ENCODE results near the gene TGOLN2. TPM values are rescaled to one million over a fixed set of nuclear protein-coding genes. Genes with fewer than 3 reads are reported as not detected.
"Not testable (repeated sequence)": the region's sequence is repeated elsewhere in the genome, so short reads cannot be mapped to it uniquely, and the experiment has no call there.

Gene TGOLN2
- total RNA-seq, result 100 to 1,000 TPM in 1 of 2 donors, 10 to 100 TPM in 1; 92.2 to 112 TPM

DNA sequence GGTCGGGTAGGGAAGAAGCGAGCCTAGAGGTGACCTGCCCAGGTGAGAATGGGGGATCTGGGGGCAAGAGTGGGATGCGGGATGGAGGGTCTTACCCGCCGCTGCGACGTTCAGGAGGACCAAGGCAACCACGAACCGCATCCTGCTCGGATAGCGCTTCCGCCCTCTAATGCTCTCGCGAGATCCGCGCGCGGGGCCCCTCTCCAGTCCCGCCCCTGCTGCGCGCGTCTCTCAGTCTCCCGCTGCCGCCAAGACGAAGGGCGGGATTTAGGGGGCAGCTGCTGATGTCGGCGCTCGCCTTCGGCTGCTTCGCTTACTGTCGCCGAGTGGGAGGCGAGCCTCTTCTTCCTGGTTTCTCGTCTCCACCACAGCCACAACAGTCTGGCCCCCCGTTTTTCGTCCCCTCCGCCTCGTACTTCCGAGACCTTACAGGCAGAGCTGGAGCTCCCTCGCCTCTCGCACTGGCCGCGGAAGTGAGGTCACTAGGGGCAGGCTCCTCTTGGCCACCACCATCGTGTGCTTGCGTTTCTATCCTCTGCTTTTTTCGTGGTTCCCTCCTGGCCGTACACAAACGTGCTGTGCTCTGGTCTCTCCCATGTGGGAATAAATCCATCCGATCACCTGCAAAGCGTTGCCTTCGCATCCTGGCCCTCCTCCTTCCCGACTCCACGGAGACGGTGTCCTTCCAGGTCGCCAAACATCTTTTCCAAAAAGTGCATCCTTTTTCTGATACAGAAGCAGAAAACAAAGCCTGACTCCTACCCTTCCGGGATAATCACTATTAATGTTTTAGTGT is at the start of gene TGOLN2:
Gene TGOLN2, minus strand, starts transcription at position 168 of the 796 bp plus-strand sequence. Its CDS starts 27 bp downstream, at position 141.
- peak; percentile 88 to 95 for ATAC-seq
- Mint-ChIP-seq H3K27ac (peak within 1 kb of the TSS; percentile 95 to 100), H3K9me3 (no peaks in the 10 kb centered on the region), H3K36me3 (peaks cover 43 to 58% of the 10 kb centered on the region in 2 donors)
- peak; percentile 93 to 94 for DNase-seq (ENCODE audit: low spot score in 2 of 2)

DNA sequence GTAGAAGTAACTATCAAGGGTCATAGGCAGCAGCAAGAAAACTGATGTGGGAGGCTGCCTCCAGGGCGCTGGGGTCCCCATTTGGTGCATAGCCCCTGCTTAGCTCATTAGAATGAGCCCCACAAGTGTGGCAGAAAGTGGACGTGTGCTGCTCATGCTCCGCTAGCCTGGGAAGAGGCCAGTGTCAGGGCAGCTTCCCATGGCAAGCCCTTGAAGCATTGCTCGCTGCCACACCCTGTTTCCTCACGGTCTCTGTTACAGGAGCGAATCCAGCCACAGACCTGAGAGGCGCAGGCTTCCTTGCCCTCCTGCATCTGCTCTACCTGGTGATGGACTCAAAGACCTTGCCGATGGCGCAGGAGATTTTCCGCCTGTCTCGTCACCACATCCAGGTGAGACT is 49.3 kb upstream of the TGOLN2 start:
- ATAC-seq (no peak), DNase-seq (ENCODE audit: low spot score in 2 of 2) (peak in 1 of 2 donors; percentile 35)
- no peaks in the 10 kb centered on the region for H3K9me3 Mint-ChIP-seq
- H3K27ac Mint-ChIP-seq, result no peak overlapping the region
- H3K36me3 Mint-ChIP-seq, result peaks cover 36 to 48% of the 10 kb centered on the region in 2 donors

DNA sequence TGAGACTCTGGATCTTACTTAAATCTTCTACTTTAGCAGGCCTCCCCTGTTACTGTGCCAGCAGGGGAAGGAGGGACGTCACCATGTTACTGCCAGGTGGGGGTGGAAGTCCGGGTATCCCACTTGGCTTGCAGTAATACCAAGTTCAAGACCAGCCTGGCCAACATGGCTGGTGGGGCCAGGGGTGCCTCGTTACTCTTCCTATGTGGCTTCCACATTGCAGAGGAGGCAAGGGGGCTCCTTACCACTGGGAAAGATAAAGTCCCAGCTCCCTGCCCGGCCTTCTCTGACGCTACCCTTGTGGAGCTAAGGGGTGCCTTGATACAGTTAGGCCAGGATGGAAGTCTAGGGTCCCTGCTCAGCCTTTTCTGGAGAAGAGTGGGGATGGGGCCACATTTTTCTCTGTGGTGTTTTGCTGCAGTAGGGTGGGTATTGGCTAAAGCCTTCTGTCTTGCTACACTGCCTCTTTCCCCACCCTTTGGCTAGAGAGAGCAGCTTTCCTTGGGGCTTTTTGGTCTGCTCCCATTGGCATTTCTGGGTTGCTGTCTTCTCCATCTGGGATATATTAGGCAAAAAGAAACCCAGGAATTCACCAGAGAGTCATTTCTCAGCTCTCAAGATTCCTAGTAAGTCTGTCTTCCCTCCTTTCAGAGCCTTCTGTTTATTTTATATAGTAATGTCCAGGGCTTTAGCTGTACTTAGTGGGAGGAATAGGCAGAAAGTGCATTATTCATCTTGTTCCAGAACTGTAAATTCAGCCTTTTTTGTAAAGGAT is 48.7 kb upstream of the TGOLN2 start:
- Mint-ChIP-seq H3K27ac (peak overlapping the region in 1 of 2 donors; percentile 45), H3K9me3 (no peaks in the 10 kb centered on the region), H3K36me3 (peaks cover 36 to 48% of the 10 kb centered on the region in 2 donors)
- no peak for DNase-seq (ENCODE audit: low spot score in 2 of 2)
- ATAC-seq, result no peak

DNA sequence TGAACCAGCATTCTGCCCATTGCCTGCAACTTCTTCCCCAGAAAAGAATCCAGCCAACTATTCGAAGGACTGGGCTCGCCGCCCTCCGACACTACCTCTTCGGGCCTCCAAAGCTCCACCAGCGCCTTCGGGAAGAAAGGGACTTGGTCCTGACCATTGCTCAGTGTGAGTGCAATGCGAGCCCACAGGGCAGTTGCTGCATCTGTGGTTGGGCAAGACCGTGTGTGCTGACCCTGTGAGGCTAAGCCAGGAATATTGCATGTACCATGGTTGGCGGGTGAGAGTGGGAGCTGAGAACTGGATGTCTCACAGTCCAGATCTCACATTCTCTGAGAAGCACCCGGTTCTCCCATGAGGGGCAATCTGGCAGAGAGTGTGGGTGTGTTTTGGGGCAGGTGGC is 43.3 kb upstream of the TGOLN2 start:
- peak overlapping the region in 1 of 2 donors; percentile 74 for H3K27ac Mint-ChIP-seq
- DNase-seq (ENCODE audit: low spot score in 2 of 2) (peak in 1 of 2 donors; percentile 21), ATAC-seq (no peak)
- no peaks in the 10 kb centered on the region for H3K9me3 Mint-ChIP-seq
- peaks cover 5 to 12% of the 10 kb centered on the region in 2 donors for H3K36me3 Mint-ChIP-seq

DNA sequence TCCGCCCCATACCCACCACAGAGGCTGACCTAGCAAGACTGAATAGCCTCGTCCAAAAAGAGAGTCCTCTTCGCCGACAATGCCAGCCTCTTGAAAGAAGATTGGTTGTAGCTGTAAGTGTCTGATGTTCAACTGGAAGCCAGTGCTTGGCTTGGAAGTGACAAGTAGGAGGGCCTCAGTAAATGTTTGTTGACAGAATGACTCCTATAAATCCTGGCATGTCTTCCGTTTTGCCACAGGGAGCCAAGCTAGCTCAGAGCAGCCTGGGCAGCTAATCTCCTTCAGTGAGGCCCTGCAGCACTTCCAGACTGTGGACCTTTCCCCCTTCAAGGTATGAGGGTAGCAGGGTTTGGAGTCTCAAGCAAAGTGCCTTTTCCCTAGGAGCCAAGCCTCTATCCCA is 41.7 kb upstream of the TGOLN2 start:
- no peak for DNase-seq (ENCODE audit: low spot score in 2 of 2)
- no peaks in the 10 kb centered on the region for H3K9me3 Mint-ChIP-seq
- peaks cover 5 to 12% of the 10 kb centered on the region in 2 donors for H3K36me3 Mint-ChIP-seq
- ATAC-seq, result no peak
- H3K27ac Mint-ChIP-seq, result no peak overlapping the region

DNA sequence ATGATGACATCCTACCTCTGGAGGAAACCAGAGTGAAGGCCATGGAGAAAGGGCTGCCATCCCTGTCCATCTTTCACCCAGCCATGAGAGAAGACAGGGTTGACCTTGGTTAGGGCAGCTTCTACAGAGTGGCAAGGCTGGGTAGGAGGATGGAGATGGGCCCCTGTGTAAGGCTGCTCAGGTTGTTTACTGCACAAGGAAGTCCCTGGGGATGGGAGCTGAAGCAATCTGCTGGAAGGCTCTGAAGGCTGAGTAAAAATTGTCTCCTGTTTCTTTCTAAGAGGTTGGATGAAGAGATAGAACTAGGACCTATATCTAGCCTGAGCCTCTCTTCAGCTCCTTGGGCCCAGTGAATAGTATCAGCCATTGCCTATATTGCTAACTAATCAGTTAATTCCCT is 41.1 kb upstream of the TGOLN2 start:
- Mint-ChIP-seq H3K9me3 (no peaks in the 10 kb centered on the region), H3K36me3 (peaks cover 2 to 9% of the 10 kb centered on the region in 2 donors), H3K27ac (no peak overlapping the region)
- DNase-seq (ENCODE audit: low spot score in 2 of 2), result peak in 1 of 2 donors; percentile 16
- ATAC-seq, result no peak

DNA sequence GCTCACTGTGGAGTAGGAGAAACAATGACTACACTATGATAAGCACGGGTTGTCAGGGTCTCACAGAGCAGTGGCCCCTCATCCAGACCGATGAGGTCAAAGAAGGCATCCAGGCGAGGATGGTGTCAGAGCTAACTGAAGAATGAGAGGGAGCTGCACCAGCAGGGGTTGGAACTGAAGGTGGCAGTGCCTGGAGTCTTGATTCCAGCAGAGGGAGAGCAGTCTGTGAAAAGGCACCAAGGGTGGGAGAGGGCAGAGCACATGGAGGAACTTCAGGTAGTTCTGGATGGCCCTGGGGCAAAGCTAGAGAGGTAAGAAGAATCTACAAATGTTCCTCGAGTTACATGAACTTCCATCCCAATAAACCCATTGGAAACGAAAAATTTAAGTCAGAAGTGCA is 39.4 kb upstream of the TGOLN2 start:
- H3K27ac Mint-ChIP-seq, result no peak overlapping the region
- no peak for ATAC-seq
- no peak for DNase-seq (ENCODE audit: low spot score in 2 of 2)
- no peaks in the 10 kb centered on the region for H3K9me3 Mint-ChIP-seq
- peaks cover 0 to 7% of the 10 kb centered on the region in 2 donors for H3K36me3 Mint-ChIP-seq

DNA sequence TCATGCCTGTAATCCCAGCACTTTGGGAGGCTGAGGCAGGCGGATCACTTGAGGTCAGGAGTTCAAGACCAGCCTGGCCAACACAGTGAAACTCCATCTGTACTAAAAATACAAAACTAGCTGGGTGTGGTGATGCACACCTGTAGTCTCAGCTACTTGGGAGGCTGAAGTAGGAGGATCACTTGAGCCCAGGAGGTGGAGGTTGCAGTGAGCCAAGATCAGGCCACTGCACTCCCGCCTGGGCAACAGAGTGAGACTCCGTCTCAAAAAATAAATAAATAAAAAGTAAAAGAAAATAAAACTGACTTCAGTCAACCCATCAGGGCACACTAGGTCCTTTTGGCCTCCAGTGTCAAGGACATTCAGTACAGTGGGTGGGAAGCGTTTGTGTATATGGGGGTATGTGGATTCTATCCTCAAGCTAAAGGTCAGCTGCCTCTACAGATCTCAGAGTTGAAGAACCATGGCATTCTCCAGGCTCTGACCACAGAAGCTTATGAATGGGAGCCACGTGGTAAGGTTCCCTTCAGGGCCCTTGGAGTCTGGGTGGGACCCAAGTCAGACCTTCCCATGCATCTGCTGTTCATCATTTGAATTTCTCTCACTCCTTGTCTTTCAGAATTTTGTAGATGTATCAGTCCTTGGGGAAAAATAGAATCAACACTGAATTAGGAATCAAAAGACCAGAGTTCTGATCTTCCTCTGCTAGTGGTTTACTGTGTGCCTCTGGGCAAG is 35.0 kb upstream of the TGOLN2 start:
- not testable (repeated sequence) for H3K27ac Mint-ChIP-seq; DNase-seq (ENCODE audit: low spot score in 2 of 2); ATAC-seq; H3K9me3 Mint-ChIP-seq; H3K36me3 Mint-ChIP-seq

DNA sequence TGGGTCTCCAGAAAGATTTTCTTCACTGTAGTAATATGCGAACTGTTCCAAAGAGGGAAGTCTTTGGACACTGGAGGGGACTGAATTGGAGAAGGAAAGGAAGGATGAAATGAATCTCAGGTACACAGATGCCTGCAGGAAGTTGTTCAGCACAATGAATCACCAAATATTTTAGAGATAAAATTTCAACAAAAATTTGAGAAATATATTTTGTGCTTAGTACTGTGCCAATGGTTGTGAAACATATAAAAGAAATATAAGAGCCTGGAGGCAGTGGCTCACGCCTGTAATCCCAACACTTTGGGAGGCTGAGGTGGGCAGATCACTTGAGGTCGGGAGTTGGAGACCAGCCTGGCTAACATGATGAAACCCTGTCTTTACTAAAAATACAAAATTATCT is 29.9 kb upstream of the TGOLN2 start:
- DNase-seq (ENCODE audit: low spot score in 2 of 2) (no peak), ATAC-seq (no peak)
- Mint-ChIP-seq H3K9me3 (no peaks in the 10 kb centered on the region), H3K36me3 (peaks cover 18 to 19% of the 10 kb centered on the region in 2 donors), H3K27ac (no peak overlapping the region)

DNA sequence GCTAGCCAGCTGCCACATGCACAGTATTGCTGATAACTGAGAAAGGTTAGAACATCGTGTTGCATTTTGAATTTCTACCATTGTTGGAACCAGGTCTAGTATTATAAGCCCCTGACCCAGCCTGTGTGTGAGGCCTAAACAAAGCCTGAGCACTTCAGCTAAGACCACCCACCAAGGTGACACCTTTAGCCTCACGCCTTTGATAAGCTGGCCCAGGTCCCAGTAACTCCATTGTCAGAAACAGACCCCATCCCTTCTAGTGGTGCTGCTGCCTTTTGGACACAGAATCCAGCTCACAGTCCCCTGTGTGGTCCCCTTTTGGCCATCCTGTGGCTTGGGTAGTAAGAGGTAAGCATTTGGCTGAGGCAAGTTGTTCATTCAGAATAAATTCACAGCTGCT is 28.4 kb upstream of the TGOLN2 start:
- ATAC-seq (no peak), DNase-seq (ENCODE audit: low spot score in 2 of 2) (peak in 1 of 2 donors; percentile 31)
- no peaks in the 10 kb centered on the region for H3K9me3 Mint-ChIP-seq
- peaks cover 18 to 19% of the 10 kb centered on the region in 2 donors for H3K36me3 Mint-ChIP-seq
- no peak overlapping the region for H3K27ac Mint-ChIP-seq

DNA sequence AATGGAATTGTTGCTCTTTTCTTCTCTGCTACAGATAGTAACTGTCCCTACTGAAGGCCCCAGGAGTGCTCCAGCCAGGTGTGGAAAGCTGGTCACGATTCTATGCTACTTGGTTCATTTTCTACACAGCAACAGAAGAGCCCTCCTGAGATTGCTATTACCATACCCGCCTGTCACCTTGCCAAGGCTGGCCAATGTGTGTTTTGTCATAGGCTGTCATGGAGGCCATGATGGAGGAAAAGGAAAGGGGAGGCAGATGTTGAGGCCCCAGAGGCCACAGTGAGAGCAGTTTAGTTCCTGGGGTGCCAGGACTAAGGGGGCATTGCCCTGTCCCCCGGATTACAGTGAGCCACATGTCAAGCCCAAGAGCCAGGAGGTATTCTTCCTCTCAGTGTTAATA is 27.7 kb upstream of the TGOLN2 start:
- H3K9me3 Mint-ChIP-seq, result no peaks in the 10 kb centered on the region
- ATAC-seq, result no peak
- peak in 1 of 2 donors; percentile 50 for DNase-seq (ENCODE audit: low spot score in 2 of 2)
- peak overlapping the region in 1 of 2 donors; percentile 97 for H3K27ac Mint-ChIP-seq
- H3K36me3 Mint-ChIP-seq, result peaks cover 19 to 20% of the 10 kb centered on the region in 2 donors

DNA sequence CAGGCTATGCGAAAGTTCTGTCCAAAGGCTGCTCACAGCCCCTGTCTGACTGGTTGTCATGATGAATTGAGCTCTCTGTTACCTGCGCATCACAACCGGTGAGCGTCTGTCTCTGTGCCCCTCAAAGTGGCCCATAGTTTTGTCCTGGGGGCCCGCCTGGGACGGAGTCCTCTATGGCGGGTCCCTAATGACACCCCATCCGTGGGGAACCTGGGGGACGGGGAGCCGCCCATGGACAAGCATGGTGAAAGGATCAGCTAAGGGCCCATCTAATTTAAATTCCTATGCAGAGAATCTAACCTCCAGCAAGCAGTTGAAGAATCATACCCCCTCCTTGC is 27.3 kb upstream of the TGOLN2 start:
- peak overlapping the region; percentile 97 to 100 for H3K27ac Mint-ChIP-seq
- H3K36me3 Mint-ChIP-seq, result peaks cover 19 to 25% of the 10 kb centered on the region in 2 donors
- DNase-seq (ENCODE audit: low spot score in 2 of 2), result no peak
- ATAC-seq, result no peak
- H3K9me3 Mint-ChIP-seq, result no peaks in the 10 kb centered on the region

DNA sequence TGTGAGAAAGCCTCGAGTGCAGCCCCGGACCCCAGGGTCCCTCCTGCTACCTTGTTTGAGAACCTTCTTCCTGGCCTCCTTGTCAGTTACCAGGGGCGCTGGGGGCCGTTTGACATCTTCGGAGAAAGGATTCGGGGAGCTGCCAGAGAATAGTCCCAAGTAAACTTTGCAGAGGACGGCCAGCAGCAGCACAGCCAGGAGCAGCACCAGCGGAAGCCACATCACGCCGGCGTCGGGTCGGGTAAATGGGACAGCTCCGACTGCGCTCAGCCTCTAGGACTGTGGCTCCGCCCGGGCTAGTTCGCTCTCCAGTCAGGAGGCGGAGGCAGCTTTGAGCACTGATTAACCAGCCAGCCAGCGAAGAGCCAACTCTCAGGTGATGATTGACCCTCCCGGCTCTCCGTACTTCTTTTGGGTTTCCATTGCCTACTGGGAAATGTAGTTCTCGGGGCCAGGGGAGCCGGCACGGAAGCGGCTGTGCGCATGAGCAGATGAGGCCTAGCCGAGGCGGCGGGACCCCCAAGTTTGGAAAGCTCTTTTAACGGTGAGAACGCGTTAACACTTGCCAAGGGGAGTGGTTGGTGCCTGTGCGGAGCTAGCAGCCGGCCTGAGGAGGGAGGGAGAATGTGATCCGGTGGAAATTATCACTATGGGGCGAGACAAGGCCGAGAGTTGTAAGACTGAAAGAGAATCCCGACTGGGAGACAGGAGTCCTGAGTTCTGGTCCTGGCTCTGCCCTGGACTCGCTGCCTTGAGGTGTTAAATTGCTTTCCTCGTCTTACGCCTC is 26.7 kb upstream of the TGOLN2 start, which contains the start of the genes ELMOD3 and RETSAT:
Gene ELMOD3, plus strand, starts transcription at position 484 of the 787 bp plus-strand sequence. CDS start 2,430 bp downstream, outside the sequence.
Gene RETSAT, minus strand, starts transcription at position 243 of the 787 bp plus-strand sequence. Its CDS starts 21 bp downstream, at position 222.
- peaks cover 19 to 25% of the 10 kb centered on the region in 2 donors for H3K36me3 Mint-ChIP-seq
- H3K27ac Mint-ChIP-seq, result peak within 1 kb of the TSS; percentile 97 to 100
- H3K9me3 Mint-ChIP-seq, result no peaks in the 10 kb centered on the region
- peak; percentile 99 for ATAC-seq
- DNase-seq (ENCODE audit: low spot score in 2 of 2), result peak; percentile 96 to 97

DNA sequence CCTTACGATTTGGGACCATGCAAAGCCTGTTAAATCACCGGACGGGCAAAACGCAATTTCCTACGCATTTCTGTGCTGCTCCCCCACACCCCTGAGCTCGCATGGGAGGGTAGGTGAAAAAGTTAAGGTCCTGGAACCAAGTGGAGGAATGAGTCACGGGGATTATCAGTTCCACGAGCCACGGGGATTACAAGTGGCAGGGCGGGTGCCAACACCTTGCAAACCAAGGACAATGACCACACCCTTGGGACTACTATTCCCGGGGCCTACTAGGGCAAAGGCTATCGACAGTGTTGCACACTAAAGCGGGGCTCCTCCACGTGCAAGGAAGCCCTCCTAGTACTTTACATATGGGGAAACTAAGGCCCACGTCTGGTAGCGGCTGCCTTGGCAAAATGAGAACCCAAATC is 26.1 kb upstream of the TGOLN2 start:
- DNase-seq (ENCODE audit: low spot score in 2 of 2) (peak in 1 of 2 donors; percentile 7), ATAC-seq (peak; percentile 8 to 34)
- Mint-ChIP-seq H3K9me3 (no peaks in the 10 kb centered on the region), H3K27ac (peak overlapping the region; percentile 97 to 100), H3K36me3 (peaks cover 19 to 25% of the 10 kb centered on the region in 2 donors)

DNA sequence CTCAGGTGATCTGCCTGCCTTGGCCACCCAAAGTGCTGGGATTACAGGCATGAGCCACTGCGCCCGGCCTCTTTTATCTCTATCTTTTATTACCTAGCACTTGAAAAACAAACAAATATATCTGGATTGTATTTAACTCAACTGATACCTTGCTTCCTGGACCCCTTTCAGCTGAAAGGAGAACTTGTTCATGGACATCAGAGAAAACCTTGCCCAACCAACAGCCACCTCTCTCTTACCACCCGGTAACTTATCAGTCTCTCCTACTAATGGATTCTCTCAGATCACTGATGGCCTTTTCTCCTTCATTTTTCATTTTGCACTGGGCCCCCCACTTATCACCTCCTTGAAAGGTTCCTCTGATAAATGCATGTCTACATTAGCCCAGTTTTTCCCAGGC is 19.8 kb upstream of the TGOLN2 start:
- DNase-seq (ENCODE audit: low spot score in 2 of 2) (no peak), ATAC-seq (no peak)
- peaks cover 7 to 19% of the 10 kb centered on the region in 2 donors for H3K36me3 Mint-ChIP-seq
- H3K27ac Mint-ChIP-seq, result no peak overlapping the region
- H3K9me3 Mint-ChIP-seq, result no peaks in the 10 kb centered on the region
